OCI-LY1 (cell line): ENCODE measurements around the gene GUK1.

ENCODE experiments used
- H2AFZ ChIP-seq: fragments of 200-600 bp; sonication (generic), shearing (Covaris generic); 2 replicates; pipeline ENCODE4 v1.6.0; 2014; ENCODE audit warnings: antibody characterized with exemption, mild to moderate bottlenecking, low read length
- H3F3A ChIP-seq: fragments of 200-600 bp; sonication (generic), shearing (Covaris generic); 2 replicates; pipeline ENCODE4 v1.6.0; 2014; ENCODE audit warnings: mild to moderate bottlenecking, antibody characterized with exemption, low read length, moderate library complexity; ENCODE audit not compliant: insufficient read depth
- H3K27ac ChIP-seq: fragments of 200-600 bp; sonication (generic); 2 replicates; pipeline ENCODE4 v1.5.1; 2014; ENCODE audit warnings: low read length, mixed run types, mild to moderate bottlenecking, low read depth; ENCODE audit not compliant: poor library complexity, severe bottlenecking
- H3K27me3 ChIP-seq: fragments of 200-600 bp; sonication (generic); 2 replicates; pipeline ENCODE4 v1.6.0; 2014; ENCODE audit warnings: antibody characterized with exemption, mild to moderate bottlenecking, low read length, moderate library complexity; ENCODE audit not compliant: insufficient read depth
- H3K36me3 ChIP-seq: fragments of 200-600 bp; sonication (generic); 2 replicates; pipeline ENCODE4 v1.6.1; 2014; ENCODE audit warnings: mild to moderate bottlenecking, antibody characterized with exemption, low read length, moderate library complexity, mixed read lengths; ENCODE audit not compliant: insufficient read depth
- H3K4me1 ChIP-seq: fragments of 200-600 bp; sonication (generic); 2 replicates; pipeline ENCODE4 v1.5.1; 2014; ENCODE audit warnings: mild to moderate bottlenecking, low read length, moderate library complexity; ENCODE audit not compliant: insufficient read depth, severe bottlenecking
- H3K4me2 ChIP-seq: fragments of 200-600 bp; sonication (generic), shearing (Covaris generic); 2 replicates; pipeline ENCODE4 v1.6.1; 2014; ENCODE audit warnings: low read length
- H3K4me3 ChIP-seq: fragments of 200-600 bp; sonication (generic); 2 replicates; pipeline ENCODE4 v1.5.1; 2014; ENCODE audit warnings: low read length, low read depth, mild to moderate bottlenecking, mixed read lengths; ENCODE audit not compliant: poor library complexity, severe bottlenecking
- H3K79me2 ChIP-seq: fragments of 200-600 bp; shearing (Covaris generic); 2 replicates; pipeline ENCODE4 v1.6.1; 2016; ENCODE audit warnings: mixed run types, low read length, mixed read lengths; ENCODE audit not compliant: insufficient read depth
- H3K9ac ChIP-seq: fragments of 200-600 bp; sonication (generic), shearing (Covaris generic); 2 replicates; pipeline ENCODE4 v1.6.1; 2014; ENCODE audit warnings: mild to moderate bottlenecking, low read length, mixed read lengths
- H3K9me2 ChIP-seq: fragments of 200-600 bp; sonication (generic), shearing (Covaris generic); 2 replicates; pipeline ENCODE4 v1.6.1; 2014; ENCODE audit warnings: low read depth, mild to moderate bottlenecking, low read length, mixed read lengths
- H3K9me3 ChIP-seq: fragments of 200-600 bp; shearing (Covaris generic); 2 replicates; pipeline ENCODE4 v1.6.1; 2014; ENCODE audit warnings: low read length, mixed read lengths
- H4K20me1 ChIP-seq: fragments of 200-600 bp; sonication (generic), shearing (Covaris generic); 2 replicates; pipeline ENCODE4 v1.6.0; 2016; ENCODE audit warnings: mild to moderate bottlenecking, low read length; ENCODE audit not compliant: insufficient read depth
- EZH2 ChIP-seq: fragments of 200-600 bp; sonication (generic), shearing (Covaris generic); IDR thresholded peaks from 2 replicates; pipeline ENCODE4 v1.8.0; 2017; ENCODE audit warnings: borderline replicate concordance, mixed run types, mild to moderate bottlenecking, antibody characterized with exemption, low read length, moderate library complexity, mixed read lengths
- TF ChIP-seq, protein P1 (sequence below): fragments of 200-600 bp; sonication (generic), shearing (Covaris generic); IDR thresholded peaks from 2 replicates; pipeline ENCODE4 v1.5.1; 2017; ENCODE audit warnings: mild to moderate bottlenecking, antibody characterized with exemption, low read length, moderate library complexity, mixed read lengths

The GUK1 gene

GRCh38 chr1:228142155-228142691 lies 2.1 kb downstream of the GUK1 start:
- H3K9ac ChIP-seq: peak overlapping the region; percentile 75; the same call in 1 of the 2 replicates
- H3F3A ChIP-seq: no peaks in the 10 kb centered on the region
- H3K4me3 ChIP-seq: peak overlapping the region; percentile 80
- no peak overlapping the region for H2AFZ ChIP-seq
- TF ChIP-seq EZH2: no peak
- TF ChIP-seq, protein P1, sequence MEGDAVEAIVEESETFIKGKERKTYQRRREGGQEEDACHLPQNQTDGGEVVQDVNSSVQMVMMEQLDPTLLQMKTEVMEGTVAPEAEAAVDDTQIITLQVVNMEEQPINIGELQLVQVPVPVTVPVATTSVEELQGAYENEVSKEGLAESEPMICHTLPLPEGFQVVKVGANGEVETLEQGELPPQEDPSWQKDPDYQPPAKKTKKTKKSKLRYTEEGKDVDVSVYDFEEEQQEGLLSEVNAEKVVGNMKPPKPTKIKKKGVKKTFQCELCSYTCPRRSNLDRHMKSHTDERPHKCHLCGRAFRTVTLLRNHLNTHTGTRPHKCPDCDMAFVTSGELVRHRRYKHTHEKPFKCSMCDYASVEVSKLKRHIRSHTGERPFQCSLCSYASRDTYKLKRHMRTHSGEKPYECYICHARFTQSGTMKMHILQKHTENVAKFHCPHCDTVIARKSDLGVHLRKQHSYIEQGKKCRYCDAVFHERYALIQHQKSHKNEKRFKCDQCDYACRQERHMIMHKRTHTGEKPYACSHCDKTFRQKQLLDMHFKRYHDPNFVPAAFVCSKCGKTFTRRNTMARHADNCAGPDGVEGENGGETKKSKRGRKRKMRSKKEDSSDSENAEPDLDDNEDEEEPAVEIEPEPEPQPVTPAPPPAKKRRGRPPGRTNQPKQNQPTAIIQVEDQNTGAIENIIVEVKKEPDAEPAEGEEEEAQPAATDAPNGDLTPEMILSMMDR: no peak
- no peaks in the 10 kb centered on the region for H4K20me1 ChIP-seq
- peak overlapping the region; percentile 95 for H3K4me2 ChIP-seq
- no peaks in the 10 kb centered on the region for H3K27me3 ChIP-seq
- H3K9me2 ChIP-seq: no peaks in the 10 kb centered on the region
- H3K9me3 ChIP-seq: no peaks in the 10 kb centered on the region
- H3K36me3 ChIP-seq: peaks cover 5% of the 10 kb centered on the region; the same call in 1 of the 2 replicates
- peaks cover 27% of the 10 kb centered on the region; the same call in 1 of the 2 replicates for H3K79me2 ChIP-seq
- peaks cover 51% of the 10 kb centered on the region for H3K4me1 ChIP-seq
- H3K27ac ChIP-seq: peak overlapping the region; percentile 19

- Histone ChIP-seq H3K4me3 (peak overlapping the region; percentile 80), H3K4me1 (peaks cover 50% of the 10 kb centered on the region), H3K9ac (peak overlapping the region; percentile 27; the same call in 1 of the 2 replicates), H3F3A (no peaks in the 10 kb centered on the region), H3K27ac (peak overlapping the region; percentile 19), H4K20me1 (no peaks in the 10 kb centered on the region), H2AFZ (no peak overlapping the region), H3K4me2 (peak overlapping the region; percentile 95; the same call in 1 of the 2 replicates), H3K9me2 (no peaks in the 10 kb centered on the region), H3K79me2 (peaks cover 27% of the 10 kb centered on the region; the same call in 1 of the 2 replicates), H3K9me3 (no peaks in the 10 kb centered on the region), H3K36me3 (peaks cover 8% of the 10 kb centered on the region; the same call in 1 of the 2 replicates), H3K27me3 (no peaks in the 10 kb centered on the region)
- no peak for TF ChIP-seq EZH2
- TF ChIP-seq, protein P1: no peak
Measured at GRCh38 chr1:228142701-228143136, 2.6 kb downstream of the GUK1 start.

GRCh38 chr1:228143480-228144192 lies 3.6 kb downstream of the GUK1 start:
- no peaks in the 10 kb centered on the region for H4K20me1 ChIP-seq
- H3K4me1 ChIP-seq: peaks cover 41% of the 10 kb centered on the region
- no peaks in the 10 kb centered on the region for H3K9me3 ChIP-seq
- no peaks in the 10 kb centered on the region for H3K9me2 ChIP-seq
- H3K27ac ChIP-seq: no peak overlapping the region
- no peak overlapping the region for H3K9ac ChIP-seq
- peaks cover 27% of the 10 kb centered on the region; the same call in 1 of the 2 replicates for H3K79me2 ChIP-seq
- TF ChIP-seq EZH2: no peak
- TF ChIP-seq, protein P1: no peak
- no peak overlapping the region for H2AFZ ChIP-seq
- H3K4me3 ChIP-seq: no peak overlapping the region
- no peak overlapping the region for H3K4me2 ChIP-seq
- H3F3A ChIP-seq: no peaks in the 10 kb centered on the region
- H3K36me3 ChIP-seq: peaks cover 14% of the 10 kb centered on the region; the same call in 1 of the 2 replicates
- no peaks in the 10 kb centered on the region for H3K27me3 ChIP-seq
